Stimulated activated CD8-positive, alpha-beta memory T cell treated with anti-CD3 and anti-CD28 coated beads, Interleukin-4, amount 100 ng/mL, for 1 hour (primary cell): ENCODE data around the gene SPEF2.

Source experiments
- DNase-seq, 2 donors: peaks; one replicate each; pipeline ENCODE4 v3.0.0-alpha.2; 2020; ENCODE audit warnings: low read depth in 2 of 2, low spot score in 1 of 2

SPEF2 gene

DNA sequence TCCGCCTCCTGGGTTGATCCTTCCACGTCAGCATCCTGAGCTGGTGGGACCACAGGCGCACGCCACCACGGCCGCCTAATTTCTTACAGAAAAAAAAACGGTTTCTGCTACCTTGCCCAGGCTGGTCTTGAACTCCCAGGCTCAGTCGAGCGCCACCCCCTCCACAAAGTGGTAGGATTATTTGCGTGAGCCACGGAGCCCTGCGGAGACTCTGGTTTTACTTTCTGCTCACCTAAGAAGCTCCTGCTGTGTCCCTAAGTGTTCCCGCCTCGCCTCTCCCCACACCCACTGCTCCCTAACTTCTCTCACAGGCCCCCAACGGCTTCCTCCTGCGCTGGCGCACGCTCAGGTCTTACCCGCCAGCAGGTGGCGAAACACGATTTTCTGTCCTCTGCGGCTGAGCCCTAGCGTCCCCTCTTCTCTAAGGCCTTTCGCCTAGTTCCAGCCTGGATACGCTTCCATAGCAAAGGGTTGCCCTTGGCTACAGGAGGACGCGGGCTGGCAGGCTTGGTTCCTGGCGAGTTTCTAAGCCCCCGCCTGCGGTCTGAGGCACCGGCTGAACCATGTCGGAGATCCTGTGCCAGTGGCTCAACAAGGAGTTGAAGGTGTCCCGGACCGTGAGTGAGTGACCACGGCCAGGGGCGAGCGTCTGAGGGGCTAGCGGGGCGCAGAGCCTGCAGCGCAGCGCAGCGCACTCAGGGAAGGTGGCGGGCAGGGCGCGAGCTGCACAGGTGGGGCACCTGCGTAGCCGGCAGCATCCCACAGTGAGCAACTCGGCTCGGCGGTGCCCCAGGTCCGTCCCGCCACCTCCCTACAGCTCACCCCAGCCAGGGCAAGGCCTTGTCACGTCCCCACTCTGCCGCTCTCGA is at the start of gene SPEF2:
TSS of gene SPEF2 (plus strand) at position 429 of the 869 bp plus-strand sequence. CDS start at position 564, 135 bp downstream.
- peak; percentile 45 to 65 for DNase-seq

GRCh38 chr5:35575578-35575977 is 42.1 kb upstream of the SPEF2 start:
- DNase-seq, result no peak

DNA sequence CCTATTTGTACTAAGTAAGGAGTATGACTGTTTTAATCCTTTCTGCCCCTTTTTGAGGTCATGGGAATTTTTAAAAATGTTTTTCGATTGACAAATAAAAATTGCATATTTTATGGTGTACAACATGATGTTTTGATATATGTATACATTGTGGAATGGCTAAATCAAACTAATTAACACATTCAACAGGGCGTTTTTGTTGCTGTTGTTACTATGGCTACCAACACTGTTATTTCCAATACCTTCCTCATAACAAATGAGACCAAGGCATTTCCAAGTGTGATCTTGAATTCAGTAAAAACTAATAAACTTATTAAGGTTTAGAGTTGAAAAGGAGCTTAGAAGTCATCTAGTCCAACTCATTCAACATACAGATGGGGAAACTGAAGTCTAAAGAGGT is 30.2 kb upstream of the SPEF2 start:
- DNase-seq, result no peak

GRCh38 chr5:35593338-35593737 is 24.3 kb upstream of the SPEF2 start:
- no peak for DNase-seq

GRCh38 chr5:35598707-35599370 is 18.8 kb upstream of the SPEF2 start:
- no peak for DNase-seq

DNA sequence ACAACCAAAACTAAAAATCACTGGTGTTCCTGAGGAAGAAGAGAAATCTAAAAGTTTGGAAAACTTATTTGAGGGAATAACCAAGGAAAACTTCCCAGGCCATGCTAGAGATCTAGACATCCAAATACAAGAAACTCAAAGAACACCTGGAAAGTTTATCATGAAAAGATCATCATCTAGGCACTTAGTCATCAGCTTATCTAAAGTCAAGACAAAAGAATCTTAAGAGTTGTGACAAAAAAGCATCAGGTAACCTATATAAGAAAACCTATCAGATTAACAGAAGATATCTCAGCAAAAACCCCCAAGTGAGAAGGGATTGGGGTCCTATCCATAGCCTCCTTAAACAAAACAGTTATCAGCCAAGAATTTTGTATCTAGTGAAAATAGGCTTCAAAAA is 17.1 kb upstream of the SPEF2 start:
- no peak for DNase-seq

DNA sequence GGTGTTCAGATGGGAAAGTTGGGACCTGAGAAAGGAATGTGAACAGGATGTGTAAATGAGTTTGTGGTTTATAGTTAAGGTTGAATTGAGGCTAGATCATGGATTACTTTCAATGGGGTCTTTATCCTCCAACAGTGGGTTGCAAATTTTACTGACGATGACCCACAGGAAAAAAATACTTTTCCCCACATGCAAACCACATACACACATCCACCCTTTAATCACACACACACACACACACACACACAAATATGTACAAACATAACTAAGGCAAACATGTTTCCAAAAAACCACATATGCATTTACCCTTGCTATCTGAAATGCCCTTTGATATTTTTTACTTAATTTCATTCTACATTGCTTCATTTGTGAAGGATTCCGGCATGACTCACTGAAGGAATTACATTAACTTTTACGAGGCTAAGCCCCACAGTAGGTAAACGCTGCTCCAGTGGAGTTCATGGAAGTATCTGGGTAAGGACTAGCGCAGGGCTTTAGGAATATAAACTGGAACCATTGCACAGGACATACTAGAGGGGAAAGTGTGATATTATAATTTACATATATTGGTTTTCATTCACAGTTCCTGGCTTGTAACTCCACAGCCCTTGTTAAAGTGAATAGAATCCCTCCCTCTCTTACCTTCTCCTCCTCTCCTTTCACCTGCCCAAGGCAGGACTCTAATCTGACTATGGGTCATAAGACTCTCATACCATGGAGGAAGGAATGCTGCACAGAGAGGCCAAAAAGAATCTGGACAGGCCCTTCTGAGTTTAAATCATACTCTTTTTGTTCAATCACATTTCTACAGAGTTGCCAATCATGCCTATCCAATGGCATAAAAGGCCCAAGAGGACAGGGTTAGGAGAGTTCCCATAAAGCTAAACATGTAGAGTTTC is 8.5 kb upstream of the SPEF2 start:
- DNase-seq, result no peak

- DNase-seq, result no peak
Measured at GRCh38 chr5:35617060-35617434, 616 bp upstream of the SPEF2 start.

DNA sequence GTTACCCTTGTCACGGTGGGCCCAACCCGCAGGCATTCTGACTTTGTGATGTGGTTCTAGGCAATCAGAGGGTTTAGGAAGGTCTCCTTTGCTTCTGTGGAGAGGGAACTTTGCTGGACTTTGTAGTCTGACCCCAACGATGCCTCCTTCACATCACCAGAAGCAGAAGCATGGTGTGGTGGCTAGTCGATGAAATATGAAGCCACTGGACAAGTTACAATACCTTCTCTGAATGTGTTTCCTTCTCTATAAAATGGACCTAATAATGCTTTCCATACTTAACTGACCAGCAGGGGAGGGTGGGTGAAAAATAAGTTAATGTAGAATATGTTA is 607 bp downstream of the SPEF2 start:
- no peak for DNase-seq

DNA sequence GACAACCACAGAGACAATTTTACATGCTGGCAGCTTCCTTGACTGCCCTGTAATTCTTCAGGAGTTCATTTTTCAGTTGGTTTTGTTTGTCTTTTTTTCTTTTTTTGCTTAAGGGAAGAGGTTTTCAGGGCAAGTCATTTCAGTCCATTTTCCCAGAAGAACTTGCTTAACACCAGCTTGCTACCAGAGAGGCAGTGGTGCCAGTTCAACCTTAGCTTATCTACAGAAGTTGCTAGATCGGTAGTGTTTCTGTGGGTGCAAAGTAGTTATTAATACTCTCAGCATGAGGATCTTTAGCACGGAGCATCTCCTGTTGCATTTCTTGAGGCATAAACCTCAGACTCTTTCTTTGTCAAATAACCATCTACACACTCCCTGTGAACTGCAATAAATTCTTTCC is 1.1 kb downstream of the SPEF2 start:
- DNase-seq, result no peak

DNA sequence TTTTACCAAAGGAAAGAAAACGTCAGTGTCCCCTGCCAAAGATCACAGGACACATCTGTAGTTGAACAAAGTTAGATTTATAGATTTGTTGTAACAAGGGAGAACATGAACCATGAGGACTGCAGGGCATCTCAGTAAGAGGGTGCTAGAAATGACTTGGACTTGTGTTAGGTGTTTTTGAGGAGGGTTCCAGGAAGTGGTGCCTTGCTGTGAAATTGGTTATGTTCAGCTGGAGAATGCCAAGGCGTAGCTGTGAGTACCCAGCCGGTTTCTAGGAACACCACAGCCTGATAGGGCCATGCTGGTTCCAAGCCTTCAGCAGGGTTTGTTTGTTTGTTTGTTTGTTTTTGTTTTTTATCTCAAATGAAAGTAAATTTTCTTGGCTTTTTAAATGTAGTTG is 5.3 kb downstream of the SPEF2 start:
- DNase-seq, result no peak

DNA sequence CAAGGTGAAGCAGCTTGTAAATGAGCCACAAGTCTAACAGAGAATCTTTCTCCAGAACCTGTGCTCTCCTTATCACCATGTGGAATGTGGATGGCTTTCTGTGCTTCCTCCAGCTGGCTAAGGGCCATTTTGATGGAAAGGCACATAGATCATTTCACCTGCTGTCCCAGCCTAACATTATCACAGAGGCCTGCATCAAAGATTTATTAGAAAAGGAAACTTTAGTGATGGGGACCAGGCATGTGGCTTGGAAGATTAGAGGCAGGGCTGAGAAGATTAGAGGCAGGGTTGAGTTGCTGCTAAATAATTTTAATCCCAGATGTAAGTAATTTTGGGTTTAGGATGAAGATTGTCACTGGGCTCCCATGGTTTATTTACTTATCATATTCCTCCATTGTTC is 6.3 kb downstream of the SPEF2 start:
- DNase-seq, result no peak

- DNase-seq, result no peak
Measured at GRCh38 chr5:35626108-35626507, 8.4 kb downstream of the SPEF2 start.

GRCh38 chr5:35626553-35626952 is 8.9 kb downstream of the SPEF2 start:
- DNase-seq, result no peak

- no peak for DNase-seq
Measured at GRCh38 chr5:35634326-35634725, 16.7 kb downstream of the SPEF2 start.

DNA sequence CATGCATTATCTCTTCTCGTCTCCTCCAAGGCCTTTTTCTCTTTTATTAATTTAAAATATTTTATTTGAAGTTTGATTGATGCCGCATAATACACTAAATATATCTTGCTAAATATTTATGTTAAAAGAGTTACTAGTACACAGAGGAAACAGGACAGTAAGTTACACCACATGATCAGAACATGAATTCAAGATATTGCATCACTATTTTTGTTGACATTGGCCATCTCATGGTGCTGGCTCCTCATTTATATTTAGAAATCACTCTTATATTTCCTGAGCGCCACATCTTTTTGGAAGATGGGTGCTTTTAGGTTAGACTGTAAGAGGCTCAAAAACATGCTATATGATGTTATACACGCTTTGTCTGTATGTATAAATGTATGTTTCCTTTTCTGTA is 23.0 kb downstream of the SPEF2 start:
- DNase-seq, result no peak

DNA sequence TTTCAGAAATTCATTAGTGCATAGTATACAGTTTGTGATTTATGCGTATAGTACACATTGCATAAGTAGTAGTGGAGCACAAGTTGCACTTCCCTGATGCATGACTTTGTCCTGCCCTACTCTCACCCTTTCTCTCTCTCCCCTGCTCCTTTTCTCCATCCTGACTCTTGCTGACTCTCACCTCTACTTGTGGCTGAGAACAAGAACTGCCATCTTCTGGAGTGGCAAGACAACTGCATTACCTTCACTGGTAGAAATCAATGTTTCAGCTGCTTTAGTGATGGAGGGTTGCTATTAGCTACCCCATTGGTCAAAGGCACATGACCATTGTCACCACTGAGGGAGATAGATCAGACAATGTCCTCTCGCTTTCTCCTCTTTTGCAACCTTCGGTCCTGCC is 26.9 kb downstream of the SPEF2 start:
- DNase-seq, result no peak

- no peak for DNase-seq
Measured at GRCh38 chr5:35647128-35647527, 29.5 kb downstream of the SPEF2 start.

- no peak for DNase-seq
Measured at GRCh38 chr5:35647712-35648111, 30.0 kb downstream of the SPEF2 start.

DNA sequence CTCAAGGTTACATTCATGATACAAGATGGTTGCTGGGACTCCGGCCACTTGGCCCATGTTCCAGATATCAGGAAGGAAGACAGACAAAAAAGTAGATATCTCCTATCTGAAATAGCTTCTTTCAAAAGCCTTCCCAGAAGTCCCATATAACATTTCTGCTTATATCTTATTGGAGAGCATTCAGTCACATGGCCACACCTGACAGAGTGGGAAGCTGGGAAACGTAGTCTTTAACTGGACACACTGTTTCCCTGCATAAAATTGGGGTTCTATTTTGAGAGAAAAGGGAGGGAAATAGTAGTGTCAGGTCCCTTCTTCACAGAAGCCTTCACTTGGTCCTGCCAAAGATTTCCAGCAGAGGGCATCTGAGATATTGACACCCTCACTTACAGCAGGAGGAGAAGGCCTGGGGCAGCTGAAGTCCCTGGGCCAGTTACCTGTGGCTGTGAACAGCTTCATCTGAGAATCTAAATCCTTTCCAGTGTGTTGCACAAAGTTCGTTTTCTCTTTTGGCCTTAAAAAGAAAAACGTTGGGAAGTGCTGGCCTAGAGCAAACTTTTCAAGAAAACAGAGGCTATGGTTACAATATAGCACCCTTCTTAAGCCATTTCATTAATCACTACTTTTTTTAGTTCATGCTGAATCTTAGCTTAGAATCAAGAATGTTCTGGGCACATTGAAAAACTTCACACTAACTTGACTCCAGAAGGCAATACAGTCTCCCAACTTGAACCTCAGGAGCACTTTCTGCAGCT is 33.5 kb downstream of the SPEF2 start:
- DNase-seq, result peak; percentile 25 to 32

- DNase-seq, result no peak
Measured at GRCh38 chr5:35656721-35657120, 39.1 kb downstream of the SPEF2 start.
